HL-60/S4 treated with phorbol 12-myristate 13-acetate at 8.2 ng/mL for 4 days and 3 days (cell line): ENCODE results near the gene LYAR.
"Not testable (repeated sequence)": the region's sequence is repeated elsewhere in the genome, so short reads cannot be mapped to it uniquely, and the experiment has no call there.

Experiments
- in situ Hi-C: fragments of 300-500 bp; cut with MboI; formaldehyde crosslinking; loops from 2 replicates; pipeline ENCODE4 v1.15.0; 2022; ENCODE audit warnings: low sequenced_read_pairs

LYAR gene

DNA sequence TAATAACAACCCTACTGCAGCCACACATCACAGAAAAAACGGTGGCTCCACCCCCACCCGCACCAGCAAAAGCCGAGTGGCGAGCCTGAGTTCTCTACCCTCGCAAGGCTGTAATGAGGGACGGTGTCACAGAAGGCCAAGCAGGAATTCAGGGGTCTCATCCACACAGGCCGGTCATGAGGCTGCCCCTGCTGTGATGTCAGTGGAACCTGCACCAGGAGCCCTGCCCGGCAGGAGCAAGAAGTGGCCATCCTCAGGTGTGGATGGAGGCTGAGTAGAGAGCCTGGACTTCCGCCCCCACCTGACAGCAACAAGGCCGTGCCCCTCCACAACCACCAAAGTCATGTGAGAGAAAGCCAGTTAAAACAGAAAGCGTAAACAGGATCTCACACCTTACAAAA is 20.6 kb downstream of the LYAR start:
- in situ Hi-C loops, result loop anchor here (10.0 kb wide), 1 partner anchor 65 kb away; no protein-coding TSS in a partner anchor

- in situ Hi-C loops, result loop anchor here (10.0 kb wide), 1 partner anchor 66 kb away; no protein-coding TSS in a partner anchor
Measured at GRCh38 chr4:4268776-4269175, 21.2 kb downstream of the LYAR start.

GRCh38 chr4:4267981-4268380 is 22.0 kb downstream of the LYAR start:
- in situ Hi-C loops, result loop anchor here (10.0 kb wide), 1 partner anchor 67 kb away; no protein-coding TSS in a partner anchor

GRCh38 chr4:4260185-4260751 is 29.7 kb downstream of the LYAR start:
- in situ Hi-C loops, result loop anchor here (10.0 kb wide), 1 partner anchor 75 kb away; no protein-coding TSS in a partner anchor

DNA sequence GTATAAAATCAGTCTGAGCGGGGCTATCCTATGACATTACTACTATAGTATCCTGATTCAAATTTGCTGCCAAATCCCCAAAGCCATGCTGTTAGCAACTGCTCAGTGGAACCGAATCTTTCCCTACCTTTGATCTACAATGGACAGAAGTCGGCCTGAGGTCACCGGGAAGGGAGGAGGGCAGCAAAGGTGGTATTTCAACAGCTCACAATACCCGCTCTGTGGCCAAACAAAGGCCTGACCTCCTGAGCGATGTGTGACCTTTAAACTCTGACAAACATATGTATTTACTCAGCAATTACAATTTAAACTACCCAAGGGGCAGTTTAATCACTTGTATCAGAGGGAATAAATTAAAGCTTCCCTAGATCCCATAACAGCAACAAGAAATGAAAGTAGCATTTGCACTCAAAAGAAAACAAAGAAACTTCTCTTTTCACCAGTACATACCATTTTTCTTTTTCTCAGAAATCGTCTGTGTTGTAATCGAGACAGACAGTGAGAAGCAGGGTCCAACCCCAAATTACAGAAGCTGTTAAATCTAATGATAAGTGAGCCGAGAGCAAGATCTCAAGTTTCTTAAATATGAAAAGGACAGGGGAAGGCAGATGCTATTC is 30.4 kb downstream of the LYAR start:
- in situ Hi-C loops, result loop anchor here (10.0 kb wide), 1 partner anchor 75 kb away; no protein-coding TSS in a partner anchor

- in situ Hi-C loops, result not testable (repeated sequence)
Measured at GRCh38 chr4:4257705-4258104, 32.2 kb downstream of the LYAR start.

- in situ Hi-C loops, result no loop called here
Measured at GRCh38 chr4:4256799-4257198, 33.2 kb downstream of the LYAR start.

DNA sequence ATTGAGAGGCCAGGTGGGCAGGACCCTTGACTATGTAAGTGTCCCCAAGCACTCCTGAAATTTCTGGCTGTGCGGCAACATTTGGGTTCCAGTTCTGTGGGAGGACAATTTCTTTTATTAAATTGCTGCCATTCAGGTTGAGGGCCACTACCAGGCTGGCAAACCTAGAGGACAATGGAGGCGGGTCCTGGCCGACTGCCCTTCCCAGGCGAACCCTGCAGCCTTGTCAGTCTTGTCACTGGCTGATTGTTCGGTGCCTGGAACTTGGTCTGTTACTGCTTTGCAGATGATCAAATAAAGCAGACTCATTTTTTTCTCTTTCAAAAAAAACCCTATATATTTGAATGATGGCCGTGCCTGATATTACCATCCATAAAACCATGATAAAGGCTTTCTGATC is 35.3 kb downstream of the LYAR start:
- in situ Hi-C loops, result no loop called here

DNA sequence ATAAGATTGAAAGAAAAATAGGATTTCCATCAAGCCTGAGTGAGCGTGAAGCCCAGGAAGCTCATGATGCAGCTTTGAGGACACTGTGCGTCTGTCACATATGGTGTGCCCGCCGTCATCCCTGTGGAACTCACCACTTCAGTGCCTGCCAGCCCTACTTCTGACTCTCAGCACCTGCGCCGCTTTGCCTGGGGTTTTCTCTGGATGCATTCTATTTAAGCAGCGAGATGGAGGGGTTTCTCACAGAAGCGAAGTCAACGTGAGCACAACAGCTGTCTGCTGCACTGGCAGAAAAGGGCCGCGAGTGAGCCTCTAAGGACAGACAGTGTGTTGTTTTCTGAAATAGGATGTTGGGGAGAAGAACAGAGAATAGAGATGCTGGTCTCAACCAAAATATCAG is 35.8 kb downstream of the LYAR start:
- in situ Hi-C loops, result no loop called here

GRCh38 chr4:4249866-4250265 is 40.1 kb downstream of the LYAR start:
- in situ Hi-C loops, result no loop called here

- in situ Hi-C loops, result not testable (repeated sequence)
Measured at GRCh38 chr4:4249342-4249741, 40.6 kb downstream of the LYAR start.

GRCh38 chr4:4248885-4249203 is 41.1 kb downstream of the LYAR start:
- in situ Hi-C loops, result no loop called here

DNA sequence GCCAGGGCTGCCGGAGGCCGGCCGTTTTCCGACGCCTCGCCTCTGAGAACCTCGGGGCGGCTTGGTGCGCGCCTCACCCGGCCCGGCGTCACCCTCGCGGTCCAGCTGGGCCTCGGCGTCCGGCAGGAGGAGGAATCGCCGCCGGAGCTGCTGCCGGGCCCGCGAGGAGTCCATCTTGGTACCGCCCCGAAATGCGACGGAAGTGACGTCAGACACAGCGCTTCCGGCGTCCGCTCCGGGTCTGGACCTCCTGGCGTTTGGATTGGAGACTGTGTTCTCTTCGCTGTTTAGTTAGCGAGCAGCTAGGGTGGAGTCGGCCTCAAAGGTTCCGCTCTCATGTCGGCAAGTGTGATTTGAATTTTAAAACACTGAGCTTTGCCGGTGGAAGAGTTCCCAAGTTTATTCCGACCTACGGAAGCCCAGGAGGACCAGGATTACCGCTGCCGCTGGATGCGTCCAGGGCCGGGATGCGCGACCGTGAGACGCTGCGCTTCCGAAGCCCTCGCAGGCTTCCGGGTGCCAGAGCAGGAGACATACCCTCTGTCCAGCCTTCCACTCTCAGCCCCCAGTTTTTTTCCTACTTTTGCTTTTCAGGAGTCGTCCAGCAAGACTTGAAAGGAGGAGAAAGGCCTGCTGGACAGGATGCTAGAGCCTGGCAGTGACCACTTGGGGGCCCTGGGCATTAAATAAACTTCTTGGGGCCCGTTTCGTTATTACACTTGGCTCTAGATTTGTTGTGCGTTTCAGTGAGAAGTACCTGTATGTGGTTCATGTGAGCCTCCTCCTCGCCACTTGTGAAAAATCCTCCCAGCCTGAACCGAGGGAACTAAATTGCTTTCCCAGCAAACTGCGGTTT is 41.7 kb downstream of the LYAR start, which contains the start of gene TMEM128:
Gene TMEM128, minus strand, starts transcription at position 195 of the 856 bp plus-strand sequence. Its CDS starts 21 bp downstream, at position 174.
- in situ Hi-C loops, result no loop called here

- in situ Hi-C loops, result no loop called here
Measured at GRCh38 chr4:4247696-4248028, 42.3 kb downstream of the LYAR start.

- in situ Hi-C loops, result no loop called here
Measured at GRCh38 chr4:4245172-4245571, 44.8 kb downstream of the LYAR start.

DNA sequence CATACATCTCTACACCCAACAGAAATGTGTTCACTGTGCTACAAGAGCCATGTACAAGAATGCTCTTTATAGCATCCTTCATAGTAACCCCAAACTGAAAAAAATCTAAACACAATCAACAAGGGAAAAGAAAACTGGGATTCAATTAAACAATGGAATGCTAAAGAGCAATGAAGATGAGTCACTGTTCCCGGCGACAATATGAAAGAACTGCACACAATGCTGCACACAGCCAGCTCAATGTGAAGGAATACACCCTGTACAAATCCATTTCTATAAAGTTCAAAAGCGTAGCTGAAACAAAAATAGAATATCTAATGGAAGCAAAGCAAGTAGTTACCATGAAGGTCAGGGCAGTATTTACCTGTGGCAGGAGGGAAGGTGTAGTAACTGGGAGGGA is 50.4 kb downstream of the LYAR start:
- in situ Hi-C loops, result not testable (repeated sequence)

DNA sequence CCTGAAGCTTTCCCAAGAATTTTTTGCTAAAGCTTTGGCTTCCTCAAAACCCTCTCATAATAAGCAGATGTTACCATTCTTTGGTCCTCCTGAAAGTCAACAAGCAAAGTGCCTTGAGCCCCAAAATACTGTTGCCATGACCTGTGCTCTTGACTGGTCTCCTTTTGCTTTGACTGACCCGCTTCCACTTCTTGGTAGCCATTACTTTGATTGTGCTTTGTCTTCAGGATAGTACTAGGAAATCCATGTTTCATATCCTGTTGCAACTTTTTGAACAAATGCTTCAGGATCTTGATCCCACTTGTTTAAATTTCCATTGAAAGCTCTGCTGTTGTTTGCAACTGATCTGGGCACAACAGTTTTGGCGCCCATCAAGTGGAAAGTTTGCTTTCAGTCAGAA is 56.3 kb downstream of the LYAR start:
- in situ Hi-C loops, result no loop called here

DNA sequence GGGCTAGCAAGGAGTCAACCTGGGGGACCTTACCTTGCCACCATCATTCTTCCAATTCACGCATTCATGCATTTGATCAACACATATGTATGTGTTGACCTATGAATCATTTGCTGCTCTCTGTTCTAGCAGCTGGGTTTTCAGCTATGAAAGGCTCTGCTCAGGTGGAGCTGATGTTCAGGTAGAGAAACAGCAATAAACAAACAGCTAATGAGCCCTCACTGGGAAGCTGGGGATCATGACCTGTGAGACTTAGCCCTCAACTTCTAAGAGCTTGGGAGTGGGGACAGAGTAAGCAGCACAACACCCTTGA is 61.6 kb downstream of the LYAR start:
- in situ Hi-C loops, result no loop called here

DNA sequence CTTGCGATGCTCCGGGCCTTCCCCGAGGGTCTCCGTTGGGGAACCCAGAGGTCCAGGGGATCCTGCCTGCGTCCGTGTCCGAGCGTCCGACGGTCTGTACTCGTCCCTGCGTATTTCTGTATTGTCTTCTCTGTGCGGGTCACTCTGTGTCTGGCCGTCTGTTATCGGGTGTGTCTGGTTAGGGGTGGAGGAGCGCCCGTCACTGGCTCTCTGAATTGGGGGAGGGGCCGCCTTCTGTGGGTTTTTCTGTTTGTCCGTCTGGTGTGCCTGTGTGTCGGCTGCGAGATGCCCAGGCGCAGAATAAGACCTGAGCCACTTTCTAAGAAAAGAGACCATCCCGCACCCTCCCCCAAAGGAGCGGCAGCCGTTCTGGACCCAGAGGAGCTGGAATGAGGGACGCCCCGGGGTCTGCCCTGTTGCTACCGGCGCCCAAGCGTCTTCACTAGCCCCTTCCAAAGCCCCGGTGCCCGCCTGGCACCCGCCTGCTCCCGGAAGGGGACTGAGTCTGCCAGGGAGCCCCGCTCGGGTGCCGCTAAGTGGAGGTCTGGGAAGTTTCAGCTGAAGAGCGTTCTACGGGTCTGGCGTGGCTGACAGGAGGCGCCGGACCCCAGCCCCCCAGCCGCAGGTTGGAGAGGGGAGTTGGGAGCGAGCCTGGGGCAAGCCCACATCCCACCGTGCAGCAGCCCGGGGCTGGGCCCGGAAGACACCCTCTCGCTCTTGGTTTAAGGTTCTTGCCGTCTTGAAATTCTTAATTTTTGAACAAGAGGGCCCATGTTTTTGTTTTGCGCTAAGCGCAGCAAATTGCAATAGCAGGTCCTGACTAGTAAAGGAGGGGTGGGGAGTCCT is 62.2 kb downstream of the LYAR start:
- in situ Hi-C loops, result no loop called here

- in situ Hi-C loops, result no loop called here
Measured at GRCh38 chr4:4226606-4227438, 63.1 kb downstream of the LYAR start, which contains the start of gene OTOP1. Gene OTOP1 (minus strand): TSS chr4:4226929. CDS start chr4:4226864, 65 bp downstream.
